Natural killer cell (primary cell): Measurements from ENCODE around the gene ANKRD22. TPM values are rescaled to one million over a fixed set of nuclear protein-coding genes. Genes with fewer than 3 reads are reported as not detected.

ENCODE experiments used
- ATAC-seq, 3 donors: fragments of 150-1000 bp in 2 of 3; fragments of 200-7000 bp in 1 of 3; cut with Tn5 transposase; 1 replicate in 1 of 3; 2 replicates in 2 of 3; pipeline ENCODE4 v1.10.0; 2021; ENCODE audit warnings: mild to moderate bottlenecking in 2 of 3, moderate library complexity in 2 of 3
- DNase-seq, 2 donors: peaks; one replicate each; pipeline versions ENCODE4 v3.0.0 to v3.0.0-alpha.2; 2013 to 2021; ENCODE audit warnings: mixed read lengths in 1 of 2
- H3K27ac ChIP-seq: one replicate; pipeline ENCODE4 v1.5.1; 2013; ENCODE audit warnings: mild to moderate bottlenecking, low read length
- H3K27me3 ChIP-seq: one replicate; pipeline ENCODE4 v1.6.1; 2013; ENCODE audit warnings: low read length; ENCODE audit not compliant: control insufficient read depth, insufficient read depth
- H3K36me3 ChIP-seq: one replicate; pipeline ENCODE4 v1.6.1; 2013; ENCODE audit warnings: low read length; ENCODE audit not compliant: control insufficient read depth, insufficient read depth
- H3K4me1 ChIP-seq: one replicate; pipeline ENCODE4 v1.6.1; 2013; ENCODE audit warnings: low read length; ENCODE audit not compliant: control insufficient read depth, insufficient read depth
- H3K4me3 ChIP-seq: one replicate; pipeline ENCODE4 v1.5.1; 2013; ENCODE audit warnings: low read length
- H3K9me3 ChIP-seq: one replicate; pipeline ENCODE4 v1.6.1; 2013; ENCODE audit warnings: low read length; ENCODE audit not compliant: control insufficient read depth, insufficient read depth
- H3K27ac Mint-ChIP-seq, 2 donors: one replicate each; pipeline ENCODE4 v1.8.0; 2022; ENCODE audit warnings: mild to moderate bottlenecking in 2 of 2, mixed read lengths in 2 of 2, moderate library complexity in 1 of 2
- H3K27me3 Mint-ChIP-seq, 2 donors: one replicate each; pipeline ENCODE4 v1.8.0; 2022; ENCODE audit warnings: low read depth in 2 of 2, mixed read lengths in 2 of 2
- H3K36me3 Mint-ChIP-seq: one replicate; pipeline ENCODE4 v1.8.0; 2022; ENCODE audit warnings: mixed read lengths
- H3K4me1 Mint-ChIP-seq, 2 donors: one replicate each; pipeline ENCODE4 v1.8.0; 2022; ENCODE audit warnings: mixed read lengths in 2 of 2
- H3K4me3 Mint-ChIP-seq: one replicate; pipeline ENCODE4 v1.8.0; 2022; ENCODE audit warnings: mild to moderate bottlenecking, moderate library complexity, mixed read lengths
- H3K9me3 Mint-ChIP-seq, 2 donors: one replicate each; pipeline ENCODE4 v1.8.0; 2022; ENCODE audit warnings: mixed read lengths in 2 of 2
- CTCF ChIP-seq: fragments of 200-600 bp; IDR thresholded peaks from one replicate; pipeline ENCODE4 v1.8.0; 2022; ENCODE audit warnings: antibody characterized with exemption
- WGBS: methylation state at CpG from one replicate; pipeline ENCODE4 v1.1.7; 2013; ENCODE audit warnings: missing lambda C conversion rate; ENCODE audit not compliant: insufficient coverage; 5-methylcytosine and 5-hydroxymethylcytosine counted together
- intact Hi-C: fragments of 100-400 bp; cut with micrococcal nuclease; formaldehyde crosslinking; loops from one replicate; pipeline ENCODE4 v1.14.2; 2022
- total RNA-seq, 4 donors: library from RNA; stranded (reverse); fragments of 120-200 nt in 1 of 4; gene quantifications; one replicate each; pipeline versions ENCODE4 v1.2.3 to v1.2.4, GENCODE V29; 2013 to 2022

ANKRD22 gene
- total RNA-seq, 3 donors from 2014 or later (not counting 1 experiment from before 2014, with no cell fraction given): not detected

GRCh38 chr10:88893611-88894010 lies 42.0 kb upstream of the ANKRD22 start:
- no peaks in the 10 kb centered on the region for H3K36me3 Mint-ChIP-seq
- no peaks in the 10 kb centered on the region for H3K9me3 Mint-ChIP-seq
- 94% methylated on average over 3 of the region's 3 CpGs for WGBS
- TF ChIP-seq CTCF: no peak
- Histone ChIP-seq H3K27me3 (no peaks in the 10 kb centered on the region), H3K9me3 (no peaks in the 10 kb centered on the region), H3K27ac (no peak overlapping the region), H3K4me3 (no peak overlapping the region), H3K4me1 (peaks cover 15% of the 10 kb centered on the region), H3K36me3 (peaks cover 2% of the 10 kb centered on the region)
- H3K27me3 Mint-ChIP-seq: no peaks in the 10 kb centered on the region
- no peak for DNase-seq
- intact Hi-C loops: no loop called here
- H3K4me1 Mint-ChIP-seq: peaks cover 32 to 33% of the 10 kb centered on the region in 2 donors
- no peak overlapping the region for H3K4me3 Mint-ChIP-seq
- ATAC-seq: no peak
- no peak overlapping the region for H3K27ac Mint-ChIP-seq

- H3K4me1 ChIP-seq: peaks cover 12% of the 10 kb centered on the region
- intact Hi-C loops: no loop called here
- 100% methylated on average over 2 of the region's 2 CpGs for WGBS
- no peaks in the 10 kb centered on the region for H3K27me3 Mint-ChIP-seq
- peaks cover 2% of the 10 kb centered on the region for H3K36me3 ChIP-seq
- H3K4me3 Mint-ChIP-seq: no peak overlapping the region
- ATAC-seq (no peak), DNase-seq (no peak)
- no peaks in the 10 kb centered on the region for H3K9me3 ChIP-seq
- peaks cover 22 to 29% of the 10 kb centered on the region in 2 donors for H3K4me1 Mint-ChIP-seq
- no peak overlapping the region for H3K27ac ChIP-seq
- TF ChIP-seq CTCF: no peak
- no peak overlapping the region for H3K27ac Mint-ChIP-seq
- no peaks in the 10 kb centered on the region for H3K36me3 Mint-ChIP-seq
- H3K27me3 ChIP-seq: no peaks in the 10 kb centered on the region
- H3K9me3 Mint-ChIP-seq: no peaks in the 10 kb centered on the region
- no peak overlapping the region for H3K4me3 ChIP-seq
Measured at GRCh38 chr10:88892222-88892967, 40.8 kb upstream of the ANKRD22 start.

GRCh38 chr10:88890681-88891381 lies 39.2 kb upstream of the ANKRD22 start:
- intact Hi-C loops: no loop called here
- peaks cover 11 to 19% of the 10 kb centered on the region in 2 donors for H3K4me1 Mint-ChIP-seq
- H3K4me1 ChIP-seq: peaks cover 4% of the 10 kb centered on the region
- no peak overlapping the region for H3K27ac ChIP-seq
- H3K4me3 ChIP-seq: no peak overlapping the region
- H3K9me3 Mint-ChIP-seq: no peaks in the 10 kb centered on the region
- peaks cover 2% of the 10 kb centered on the region for H3K36me3 ChIP-seq
- ATAC-seq (no peak), DNase-seq (no peak)
- no peaks in the 10 kb centered on the region for H3K36me3 Mint-ChIP-seq
- no peaks in the 10 kb centered on the region for H3K27me3 ChIP-seq
- no peak overlapping the region for H3K4me3 Mint-ChIP-seq
- TF ChIP-seq CTCF: no peak
- no peaks in the 10 kb centered on the region for H3K27me3 Mint-ChIP-seq
- H3K27ac Mint-ChIP-seq: no peak overlapping the region
- WGBS: 88% methylated on average over 4 of the region's 4 CpGs
- H3K9me3 ChIP-seq: no peaks in the 10 kb centered on the region
